Endothelial cell of umbilical vein (primary cell): ENCODE results near the gene NR3C2. TPM values are rescaled to one million over a fixed set of nuclear protein-coding genes. Genes with fewer than 3 reads are reported as not detected.
A peak's percentile ranks its signal among the peaks of the same experiment; 100 is the strongest.

Experiments
- BruUV-seq: library from RNA; stranded (reverse); fragments of 400-500 nt; replicated peaks from 2 replicates; lab custom pipeline; 2021; lab: Mats Ljungman, UMichigan
- CTCF ChIA-PET: fragments of 300-600, 350-600 bp; sonication (Branson Sonifier 250); formaldehyde crosslinking; loops from one replicate; lab custom pipeline; 2021; ENCODE audit warnings: antibody characterized with exemption, inconsistent platforms; lab: Charles Lee
- POLR2A ChIA-PET: fragments of 300-600, 350-600 bp; sonication (Branson Sonifier 250); formaldehyde crosslinking; loops from one replicate; lab custom pipeline; 2021; ENCODE audit warnings: antibody characterized with exemption, inconsistent platforms; lab: Charles Lee
- DNase-seq: peaks from one replicate; pipeline ENCODE4 v3.0.0-alpha.2; 2011; ENCODE audit warnings: low read depth, low spot score
- FAIRE-seq: peaks from 2 replicates; lab custom pipeline; 2011; peaks lifted over from hg19 to GRCh38; lab: Jason Lieb, UNC
- H2AFZ ChIP-seq: 2 replicates; pipeline ENCODE4 v1.6.0; 2012; ENCODE audit warnings: low read depth, low read length, control low read depth, inconsistent platforms
- H3K27ac ChIP-seq: 2 replicates; pipeline ENCODE4 v1.5.1; 2011; ENCODE audit warnings: low read depth, mild to moderate bottlenecking, control low read depth, low read length, moderate library complexity; ENCODE audit not compliant: insufficient read depth
- H3K27me3 ChIP-seq, 2 experiments: 2 replicates each; pipeline versions ENCODE4 v1.6.0 to v1.6.1; 2011; ENCODE audit warnings: low read length in 2 of 2, mixed read lengths in 1 of 2; ENCODE audit not compliant: control insufficient read depth in 2 of 2, insufficient read depth in 2 of 2
- H3K36me3 ChIP-seq, 2 experiments: 2 replicates in 1 of 2; 3 replicates in 1 of 2; pipeline ENCODE4 v1.5.1; 2011; ENCODE audit warnings: low read length in 2 of 2, mild to moderate bottlenecking in 1 of 2, moderate library complexity in 1 of 2; ENCODE audit not compliant: control insufficient read depth in 2 of 2, insufficient read depth in 2 of 2; ENCODE audit errors: extremely low read depth in 1 of 2
- H3K4me1 ChIP-seq: 3 replicates; pipeline ENCODE4 v1.5.1; 2011; ENCODE audit warnings: mild to moderate bottlenecking, low read length; ENCODE audit not compliant: control insufficient read depth, insufficient read depth; ENCODE audit errors: extremely low read depth
- H3K4me2 ChIP-seq: 2 replicates; pipeline ENCODE4 v1.6.1; 2011; ENCODE audit warnings: low read length, control low read depth, mixed read lengths; ENCODE audit not compliant: insufficient read depth
- H3K4me3 ChIP-seq, 3 experiments: fragments of 200-600 bp in 1 of 3; sonication (generic), shearing (Covaris generic) in 1 of 3; replicated peaks in 1 of 3; 2 replicates each; pipeline ENCODE4 v1.5.1; 2011 to 2016; ENCODE audit warnings: control low read depth in 3 of 3, low read length in 3 of 3, mild to moderate bottlenecking in 2 of 3, inconsistent platforms in 1 of 3, low read depth in 1 of 3, moderate library complexity in 1 of 3; ENCODE audit not compliant: insufficient read depth in 1 of 3
- H3K79me2 ChIP-seq: 2 replicates; pipeline ENCODE4 v1.6.0; 2012; ENCODE audit warnings: low read length, inconsistent platforms; ENCODE audit not compliant: control insufficient read depth, insufficient read depth
- H3K9ac ChIP-seq: replicated peaks from 2 replicates; pipeline ENCODE3; 2011; ENCODE audit warnings: low read length, control low read depth; ENCODE audit not compliant: insufficient read depth; ENCODE audit errors: extremely low read depth
- H3K9me1 ChIP-seq: replicated peaks from 3 replicates; pipeline ENCODE4 v1.6.0; 2011; ENCODE audit warnings: mild to moderate bottlenecking, low read length; ENCODE audit not compliant: control insufficient read depth, insufficient read depth; ENCODE audit errors: extremely low read depth
- H3K9me3 ChIP-seq: replicated peaks from 2 replicates; pipeline ENCODE4 v1.5.1; 2012; ENCODE audit warnings: low read length, inconsistent platforms; ENCODE audit not compliant: control insufficient read depth, insufficient read depth
- H4K20me1 ChIP-seq: replicated peaks from 2 replicates; pipeline ENCODE3; 2011; ENCODE audit warnings: mild to moderate bottlenecking, low read length; ENCODE audit not compliant: control insufficient read depth, insufficient read depth; ENCODE audit errors: extremely low read depth
- EZH2 ChIP-seq: IDR thresholded peaks from 2 replicates; pipeline ENCODE4 v1.6.1; 2012; ENCODE audit warnings: borderline replicate concordance, low read depth, mild to moderate bottlenecking, moderate library complexity, low read length, inconsistent platforms; ENCODE audit not compliant: severe bottlenecking
- JUN ChIP-seq: IDR thresholded peaks from 2 replicates; pipeline ENCODE4 v1.6.1; 2011; ENCODE audit warnings: borderline replicate concordance, low read depth; ENCODE audit not compliant: insufficient read length, insufficient read depth
- POLR2A ChIP-seq: IDR thresholded peaks from 2 replicates; pipeline ENCODE4 v1.6.1; 2012; ENCODE audit warnings: low read depth, mild to moderate bottlenecking, control low read depth, low read length
- POLR2AphosphoS5 ChIP-seq: IDR thresholded peaks from 2 replicates; pipeline ENCODE4 v1.6.1; 2012; ENCODE audit warnings: low read depth, mild to moderate bottlenecking, control low read depth, low read length, moderate library complexity; ENCODE audit not compliant: insufficient read depth
- dilution Hi-C: fragments of 300-500 bp; cut with MboI; formaldehyde crosslinking; loops from one replicate; pipeline ENCODE4 v1.15.0; 2019; ENCODE audit warnings: low sequenced_read_pairs; ENCODE audit not compliant: extremely low pct_ligation_motif_present
- intact Hi-C: fragments of 100-400 bp; cut with micrococcal nuclease; formaldehyde crosslinking; loops from one replicate; pipeline ENCODE4 v1.10.0; 2022
- polyA plus RNA-seq, 4 experiments: library from polyadenylated mRNA; depleted of rRNA in 3 of 4; stranded (reverse) in 3 of 4; unstranded in 1 of 4; fragments of >200 nt; gene quantifications; 2 replicates each; pipeline versions ENCODE4 v1.2.1 to v1.2.3, GENCODE V29; 2011 to 2012; ENCODE audit warnings: missing spikeins in 1 of 4
- total RNA-seq: library from RNA; stranded (reverse); gene quantifications from 2 replicates; pipeline ENCODE4 v1.2.3, GENCODE V29; 2021
- TF ChIP-seq, protein P1 (sequence below), 2 donors: IDR thresholded peaks; 1 replicate in 1 of 2; 2 replicates in 1 of 2; pipeline ENCODE4 v1.5.1; 2011; ENCODE audit warnings: low read length in 2 of 2, mild to moderate bottlenecking in 2 of 2, moderate library complexity in 2 of 2, control low read depth in 1 of 2, inconsistent platforms in 1 of 2, low read depth in 1 of 2; ENCODE audit not compliant: insufficient read depth in 1 of 2; ENCODE audit errors: extremely low read depth in 1 of 2

Gene NR3C2
- total and polyA plus RNA-seq, 2 donors (not counting 3 experiments of a cell fraction or from before 2014, with no cell fraction given) = 4.8 to 16.4 TPM

DNA sequence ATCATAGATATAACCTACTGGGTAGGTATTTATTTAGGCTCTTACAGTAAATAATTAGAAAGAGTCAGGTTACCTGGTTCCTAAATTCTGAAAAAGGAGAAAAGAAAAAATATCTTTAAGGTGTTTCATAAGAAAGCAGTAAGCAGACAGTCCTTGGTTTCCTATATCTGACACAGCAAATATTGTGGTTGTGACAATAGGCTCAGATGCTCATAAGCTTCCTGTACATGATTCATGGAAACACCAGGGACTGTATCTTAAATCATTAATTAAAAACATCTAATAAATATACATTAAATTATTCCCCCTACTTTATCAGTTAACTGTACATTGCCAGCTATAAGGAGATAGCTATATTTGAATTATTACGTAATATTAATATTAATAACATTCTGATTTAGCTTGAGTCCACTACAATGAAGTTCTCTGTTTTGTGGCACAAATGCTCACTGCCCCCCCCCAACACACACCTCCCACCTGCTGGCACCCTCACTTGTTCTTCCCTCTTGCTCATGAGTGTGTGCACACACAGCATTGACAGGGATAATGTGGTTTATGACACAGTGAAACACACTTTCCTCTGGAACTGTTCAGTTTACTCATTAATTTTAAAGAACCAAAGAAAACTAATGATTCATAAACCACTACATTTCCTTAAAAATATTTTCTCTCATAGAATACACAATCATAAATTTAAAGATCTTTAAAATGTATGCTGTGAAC lies 187.4 kb downstream of the NR3C2 start:
- POLR2A ChIA-PET = no interaction called here
- no peaks in the 10 kb centered on the region for H3K9me3 ChIP-seq
- no TSS peak for BruUV-seq
- dilution Hi-C loops (no loop called here), intact Hi-C loops (no loop called here)
- H3K4me1 ChIP-seq = peaks cover 15% of the 10 kb centered on the region
- no peaks in the 10 kb centered on the region for H4K20me1 ChIP-seq
- no peak overlapping the region for H2AFZ ChIP-seq
- peak overlapping the region; percentile 25 for H3K27ac ChIP-seq
- no peak overlapping the region for H3K9ac ChIP-seq
- CTCF ChIA-PET = interaction anchor here (0.7 to 1.2 kb wide), 3 partner anchors 8 to 205 kb away, joined by 3 to 4 read pairs (median 3); no protein-coding TSS in a partner anchor
- no peaks in the 10 kb centered on the region for H3K9me1 ChIP-seq
- H3K4me3 ChIP-seq = no peak overlapping the region
- no peaks in the 10 kb centered on the region for H3K27me3 ChIP-seq
- FAIRE-seq = peak; percentile 75
- DNase-seq = peak; percentile 20
- no peak for TF ChIP-seq JUN
- TF ChIP-seq EZH2 = no peak
- peak overlapping the region; percentile 12 for H3K4me2 ChIP-seq
- no peaks in the 10 kb centered on the region for H3K36me3 ChIP-seq
- H3K79me2 ChIP-seq = no peaks in the 10 kb centered on the region

- ChIA-PET POLR2A (no interaction called here), CTCF (no interaction called here)
- no peak for DNase-seq
Observed at GRCh38 chr4:148253768-148254167, 188.4 kb downstream of the NR3C2 start.

More at GRCh38 chr4:148253768-148254167, 188.4 kb downstream of the NR3C2 start:
- Histone ChIP-seq H4K20me1 (no peaks in the 10 kb centered on the region), H3K9me1 (no peaks in the 10 kb centered on the region), H3K4me2 (no peak overlapping the region), H3K27me3 (no peaks in the 10 kb centered on the region), H3K79me2 (no peaks in the 10 kb centered on the region), H3K4me1 (peaks cover 15% of the 10 kb centered on the region), H3K36me3 (no peaks in the 10 kb centered on the region), H3K9ac (no peak overlapping the region), H3K4me3 (no peak overlapping the region), H2AFZ (no peak overlapping the region), H3K27ac (no peak overlapping the region), H3K9me3 (no peaks in the 10 kb centered on the region)
- FAIRE-seq = no peak
- intact Hi-C loops = no loop called here
- dilution Hi-C loops = no loop called here
- no peak for TF ChIP-seq POLR2AphosphoS5
- no peak for TF ChIP-seq POLR2A
- TF ChIP-seq, protein P1, sequence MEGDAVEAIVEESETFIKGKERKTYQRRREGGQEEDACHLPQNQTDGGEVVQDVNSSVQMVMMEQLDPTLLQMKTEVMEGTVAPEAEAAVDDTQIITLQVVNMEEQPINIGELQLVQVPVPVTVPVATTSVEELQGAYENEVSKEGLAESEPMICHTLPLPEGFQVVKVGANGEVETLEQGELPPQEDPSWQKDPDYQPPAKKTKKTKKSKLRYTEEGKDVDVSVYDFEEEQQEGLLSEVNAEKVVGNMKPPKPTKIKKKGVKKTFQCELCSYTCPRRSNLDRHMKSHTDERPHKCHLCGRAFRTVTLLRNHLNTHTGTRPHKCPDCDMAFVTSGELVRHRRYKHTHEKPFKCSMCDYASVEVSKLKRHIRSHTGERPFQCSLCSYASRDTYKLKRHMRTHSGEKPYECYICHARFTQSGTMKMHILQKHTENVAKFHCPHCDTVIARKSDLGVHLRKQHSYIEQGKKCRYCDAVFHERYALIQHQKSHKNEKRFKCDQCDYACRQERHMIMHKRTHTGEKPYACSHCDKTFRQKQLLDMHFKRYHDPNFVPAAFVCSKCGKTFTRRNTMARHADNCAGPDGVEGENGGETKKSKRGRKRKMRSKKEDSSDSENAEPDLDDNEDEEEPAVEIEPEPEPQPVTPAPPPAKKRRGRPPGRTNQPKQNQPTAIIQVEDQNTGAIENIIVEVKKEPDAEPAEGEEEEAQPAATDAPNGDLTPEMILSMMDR (IDR thresholded peaks at IDR 0.05; ENCODE audit: extremely low read depth in 1 of 2, insufficient read depth in 1 of 2, low read depth in 1 of 2, low read length in 2 of 2) = no peak
- no TSS peak for BruUV-seq
